Ascending aorta (tissue), 2 donors: ENCODE measurements around the gene EIF2AK3. TPM values are rescaled to one million over a fixed set of nuclear protein-coding genes. Genes with fewer than 3 reads are reported as not detected.

Experiments
- DNase-seq, 2 donors: peaks; one replicate each; pipeline ENCODE4 v3.0.0-alpha.2; 2019; ENCODE audit warnings: low spot score in 2 of 2
- H3K27ac ChIP-seq, 2 donors: fragments of 200-600 bp; sonication (generic); one replicate each; pipeline ENCODE4 v1.5.1; 2016 to 2017; ENCODE audit warnings: mild to moderate bottlenecking in 1 of 2
- H3K27me3 ChIP-seq: fragments of 200-600 bp; sonication (generic); one replicate; pipeline ENCODE4 v1.5.1; 2017
- H3K36me3 ChIP-seq, 2 donors: fragments of 200-600 bp; sonication (generic); one replicate each; pipeline ENCODE4 v1.5.1; 2016
- H3K4me1 ChIP-seq, 2 donors: fragments of 200-600 bp; sonication (generic); one replicate each; pipeline ENCODE4 v1.5.1; 2016 to 2017; ENCODE audit warnings: mild to moderate bottlenecking in 1 of 2
- H3K4me3 ChIP-seq, 2 donors: fragments of 200-600 bp; sonication (generic); one replicate each; pipeline ENCODE4 v1.5.1; 2016 to 2017; ENCODE audit warnings: mild to moderate bottlenecking in 1 of 2
- H3K9me3 ChIP-seq, 2 donors: fragments of 200-600 bp; sonication (generic); one replicate each; pipeline ENCODE4 v1.5.1; 2016
- intact Hi-C: fragments of 100-400 bp; cut with DNase I; formaldehyde crosslinking; loops from one replicate; pipeline ENCODE4 v1.15.1; 2023
- total RNA-seq: library from RNA; depleted of rRNA; stranded (reverse); fragments of >200 nt; gene quantifications from one replicate; pipeline ENCODE4 v1.1.0, GENCODE V29; 2016
- TF ChIP-seq, protein P1 (sequence below), 3 experiments: fragments of 200-600 bp in 2 of 3; fragments of 450-650 bp in 1 of 3; sonication (generic) in 2 of 3; IDR thresholded peaks; one replicate each; pipeline ENCODE4 v1.5.1; 2016 to 2019; ENCODE audit warnings: antibody characterized with exemption in 3 of 3, mild to moderate bottlenecking in 1 of 3, moderate library complexity in 1 of 3

Gene EIF2AK3
- total RNA-seq, 1 donor from 2014 or later, result 6.5 TPM

DNA sequence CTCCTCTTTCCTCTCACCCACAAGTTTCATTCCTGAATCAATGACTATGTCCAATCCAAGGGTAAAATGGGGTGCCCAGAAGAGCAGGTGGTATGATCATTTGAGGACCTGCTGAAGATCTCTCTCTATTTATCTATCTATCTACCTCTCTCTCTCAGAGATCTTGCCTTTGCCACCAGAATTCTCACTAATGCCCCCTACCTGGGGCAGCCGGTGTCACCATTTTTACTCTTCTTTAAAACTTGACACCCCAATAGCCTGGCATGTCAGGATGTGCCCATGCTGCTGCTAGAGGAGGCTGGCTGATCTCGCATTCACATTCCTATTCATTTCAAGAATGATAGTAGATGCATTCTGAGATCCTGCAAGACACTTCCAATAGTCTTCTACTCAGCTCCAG lies 40.0 kb upstream of the EIF2AK3 start:
- H3K36me3 ChIP-seq, result no peaks in the 10 kb centered on the region
- H3K4me1 ChIP-seq, result no peaks in the 10 kb centered on the region
- H3K4me3 ChIP-seq, result no peak overlapping the region
- H3K27ac ChIP-seq, result no peak overlapping the region
- intact Hi-C loops, result no loop called here
- H3K27me3 ChIP-seq, result no peaks in the 10 kb centered on the region
- TF ChIP-seq, protein P1, sequence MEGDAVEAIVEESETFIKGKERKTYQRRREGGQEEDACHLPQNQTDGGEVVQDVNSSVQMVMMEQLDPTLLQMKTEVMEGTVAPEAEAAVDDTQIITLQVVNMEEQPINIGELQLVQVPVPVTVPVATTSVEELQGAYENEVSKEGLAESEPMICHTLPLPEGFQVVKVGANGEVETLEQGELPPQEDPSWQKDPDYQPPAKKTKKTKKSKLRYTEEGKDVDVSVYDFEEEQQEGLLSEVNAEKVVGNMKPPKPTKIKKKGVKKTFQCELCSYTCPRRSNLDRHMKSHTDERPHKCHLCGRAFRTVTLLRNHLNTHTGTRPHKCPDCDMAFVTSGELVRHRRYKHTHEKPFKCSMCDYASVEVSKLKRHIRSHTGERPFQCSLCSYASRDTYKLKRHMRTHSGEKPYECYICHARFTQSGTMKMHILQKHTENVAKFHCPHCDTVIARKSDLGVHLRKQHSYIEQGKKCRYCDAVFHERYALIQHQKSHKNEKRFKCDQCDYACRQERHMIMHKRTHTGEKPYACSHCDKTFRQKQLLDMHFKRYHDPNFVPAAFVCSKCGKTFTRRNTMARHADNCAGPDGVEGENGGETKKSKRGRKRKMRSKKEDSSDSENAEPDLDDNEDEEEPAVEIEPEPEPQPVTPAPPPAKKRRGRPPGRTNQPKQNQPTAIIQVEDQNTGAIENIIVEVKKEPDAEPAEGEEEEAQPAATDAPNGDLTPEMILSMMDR (IDR thresholded peaks at IDR 0.05), result no peak
- no peaks in the 10 kb centered on the region for H3K9me3 ChIP-seq
- DNase-seq, result no peak

DNA sequence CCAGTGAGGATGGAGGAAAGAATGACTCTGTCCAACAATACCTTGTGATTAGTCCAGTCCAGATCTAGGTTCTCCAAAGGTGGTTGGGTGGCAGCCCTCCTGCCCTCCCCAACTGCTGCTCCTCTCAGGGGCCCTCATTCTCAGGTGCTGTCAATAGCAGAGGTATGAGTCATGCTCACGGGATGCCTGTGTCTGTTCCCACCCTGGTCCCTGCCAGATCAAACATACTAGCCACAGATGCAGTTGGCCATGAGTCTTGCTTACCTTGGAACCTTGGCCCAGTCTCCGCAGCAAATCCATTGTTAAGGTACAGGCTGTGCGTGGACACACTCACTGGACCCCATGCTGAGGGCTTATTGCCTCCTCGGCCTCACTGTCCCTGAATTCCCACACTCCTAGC lies 39.3 kb upstream of the EIF2AK3 start:
- no peak overlapping the region for H3K27ac ChIP-seq
- TF ChIP-seq, protein P1 (IDR thresholded peaks at IDR 0.05), result no peak
- H3K36me3 ChIP-seq, result no peaks in the 10 kb centered on the region
- no peak for DNase-seq
- no peaks in the 10 kb centered on the region for H3K27me3 ChIP-seq
- H3K4me1 ChIP-seq, result no peaks in the 10 kb centered on the region
- no peaks in the 10 kb centered on the region for H3K9me3 ChIP-seq
- no peak overlapping the region for H3K4me3 ChIP-seq
- intact Hi-C loops, result no loop called here

DNA sequence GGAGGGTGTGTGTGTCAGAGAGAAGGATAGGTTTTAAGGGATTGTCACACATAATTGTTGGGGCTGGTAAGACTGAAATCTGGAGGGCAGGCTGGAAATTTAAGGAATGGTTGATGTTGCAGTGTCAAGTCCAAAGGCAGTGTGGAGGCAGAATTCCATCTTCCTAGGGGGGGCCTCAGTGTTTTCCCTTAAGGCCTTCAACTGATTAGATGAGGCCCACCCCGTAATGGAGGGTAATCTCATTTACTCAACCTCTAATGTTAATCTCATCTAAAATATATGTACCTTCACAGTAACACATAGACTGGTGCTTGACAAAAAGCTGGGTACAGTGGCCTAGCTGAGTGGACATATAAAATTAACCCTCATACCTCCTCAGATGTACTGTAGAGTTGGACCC lies 33.4 kb upstream of the EIF2AK3 start:
- peaks cover 0 to 9% of the 10 kb centered on the region in 2 donors for H3K4me1 ChIP-seq
- no peak for DNase-seq
- no peaks in the 10 kb centered on the region for H3K27me3 ChIP-seq
- H3K36me3 ChIP-seq, result no peaks in the 10 kb centered on the region
- H3K9me3 ChIP-seq, result no peaks in the 10 kb centered on the region
- TF ChIP-seq, protein P1 (IDR thresholded peaks at IDR 0.05), result no peak
- H3K4me3 ChIP-seq, result no peak overlapping the region
- no peak overlapping the region for H3K27ac ChIP-seq
- intact Hi-C loops, result no loop called here

DNA sequence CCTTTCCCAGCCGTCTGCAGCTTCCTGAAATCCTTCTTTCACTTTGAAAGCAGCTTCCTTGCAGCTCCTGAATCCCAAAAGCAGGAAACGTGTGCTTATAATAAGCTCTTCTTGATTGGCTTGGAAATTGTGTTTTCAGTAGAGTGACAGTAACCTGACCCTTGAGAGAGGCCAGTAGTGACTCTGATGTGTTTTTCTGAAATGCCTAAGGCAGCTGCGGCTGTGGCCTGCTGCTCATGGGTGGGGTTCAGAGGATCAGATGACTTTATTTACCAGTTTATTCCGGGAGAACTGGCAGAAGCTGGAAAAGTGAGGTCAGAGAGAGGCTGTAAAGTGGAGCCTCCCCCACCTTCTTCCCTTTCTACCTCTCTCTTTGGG lies 32.3 kb upstream of the EIF2AK3 start:
- H3K4me3 ChIP-seq, result no peak overlapping the region
- no peaks in the 10 kb centered on the region for H3K9me3 ChIP-seq
- intact Hi-C loops, result no loop called here
- TF ChIP-seq, protein P1 (IDR thresholded peaks at IDR 0.05), result no peak
- H3K27me3 ChIP-seq, result no peaks in the 10 kb centered on the region
- H3K27ac ChIP-seq, result peak overlapping the region; percentile 55 to 62
- H3K36me3 ChIP-seq, result no peaks in the 10 kb centered on the region
- DNase-seq, result no peak
- H3K4me1 ChIP-seq, result peaks cover 0 to 9% of the 10 kb centered on the region in 2 donors

DNA sequence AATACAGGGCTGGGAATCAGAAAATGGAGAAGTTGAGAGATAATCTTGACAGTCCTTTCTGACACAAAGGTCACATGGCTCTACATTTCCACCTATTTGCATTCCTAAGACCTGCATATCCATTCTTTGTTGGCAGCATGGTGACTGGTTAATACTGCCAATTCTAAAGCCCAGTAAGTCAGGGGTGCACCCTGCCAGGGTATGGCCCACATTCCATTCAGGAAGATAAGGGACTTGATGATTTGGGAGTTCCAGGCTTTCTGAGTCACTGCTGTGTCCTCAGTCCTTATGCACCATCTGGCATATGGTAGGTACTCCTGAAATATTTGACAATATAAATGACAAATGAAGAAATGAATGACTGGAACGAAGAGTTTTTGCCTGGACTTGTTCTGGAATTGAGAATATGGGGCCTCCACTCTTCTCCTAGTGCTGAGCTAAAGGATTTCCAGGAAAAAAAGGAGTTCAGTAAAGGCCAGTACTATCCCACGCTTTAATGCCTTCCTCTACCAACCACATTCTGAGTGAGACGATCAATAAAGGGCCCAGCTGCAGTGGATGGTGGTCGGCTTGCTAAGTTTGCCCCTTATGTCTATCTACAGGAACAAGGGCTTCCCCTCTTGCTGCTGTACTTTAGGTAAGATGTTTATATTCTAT lies 31.7 kb upstream of the EIF2AK3 start:
- H3K4me1 ChIP-seq, result peaks cover 0 to 9% of the 10 kb centered on the region in 2 donors
- H3K4me3 ChIP-seq, result no peak overlapping the region
- DNase-seq, result no peak
- TF ChIP-seq, protein P1 (IDR thresholded peaks at IDR 0.05), result no peak
- H3K27ac ChIP-seq, result peak overlapping the region; percentile 55 to 62
- no peaks in the 10 kb centered on the region for H3K27me3 ChIP-seq
- no peaks in the 10 kb centered on the region for H3K36me3 ChIP-seq
- no peaks in the 10 kb centered on the region for H3K9me3 ChIP-seq
- intact Hi-C loops, result no loop called here

DNA sequence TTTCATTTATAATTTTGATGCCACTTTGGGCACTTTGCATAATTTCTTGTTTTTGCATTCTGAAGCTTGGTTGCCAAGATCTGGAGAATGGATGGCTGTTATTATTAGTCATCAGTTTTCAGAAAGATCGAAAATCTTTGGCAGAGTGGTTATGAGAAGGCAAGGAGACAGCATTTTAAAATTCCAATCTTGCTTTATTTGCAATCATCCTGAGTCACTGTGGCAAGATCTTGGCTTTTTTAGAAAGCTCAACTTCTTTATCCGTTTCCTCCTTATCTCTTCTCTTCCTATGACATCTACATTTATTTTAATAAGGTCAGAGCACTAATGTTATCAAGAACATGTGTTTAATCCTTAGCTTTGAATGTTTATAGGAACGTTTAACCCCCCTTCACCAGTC lies 31.1 kb upstream of the EIF2AK3 start:
- Histone ChIP-seq H3K27ac (peak overlapping the region; percentile 55 to 62), H3K36me3 (no peaks in the 10 kb centered on the region), H3K4me3 (no peak overlapping the region), H3K9me3 (no peaks in the 10 kb centered on the region), H3K27me3 (no peaks in the 10 kb centered on the region), H3K4me1 (peaks cover 0 to 9% of the 10 kb centered on the region in 2 donors)
- DNase-seq, result no peak
- intact Hi-C loops, result no loop called here
- TF ChIP-seq, protein P1 (IDR thresholded peaks at IDR 0.05), result no peak
